ENCODE data around the gene AGPAT1. TPM values are rescaled to one million over a fixed set of nuclear protein-coding genes. Genes with fewer than 3 reads are reported as not detected.

The AGPAT1 gene
- total RNA-seq, 1 experiment from 2014 or later = 58.9 TPM

DNA sequence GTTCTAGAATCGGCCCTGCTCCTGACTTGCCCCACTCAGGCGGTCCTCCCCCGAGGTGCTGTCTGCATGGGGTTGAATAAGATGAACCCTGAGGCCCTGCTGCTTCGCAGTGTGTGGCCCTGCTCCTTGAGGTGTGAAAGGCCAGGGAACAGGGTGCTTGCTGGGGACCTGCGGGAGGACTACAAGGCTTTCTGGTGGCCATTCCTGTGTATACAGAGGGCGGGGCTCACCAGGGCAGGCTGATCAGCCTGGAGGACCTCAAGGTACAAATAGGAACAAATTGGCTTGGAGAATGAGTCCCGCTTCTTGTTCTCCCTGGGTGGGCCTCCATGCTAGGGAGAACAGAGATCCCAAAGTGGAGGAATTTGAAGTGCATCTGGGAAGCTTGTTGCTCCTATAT lies 42.3 kb upstream of the AGPAT1 start:
- CTCF ChIA-PET = no interaction called here
- no peak for TF ChIP-seq EZH2 (IDR thresholded peaks at IDR 0.05; ENCODE audit: low read depth)
- TF ChIP-seq, protein P1, sequence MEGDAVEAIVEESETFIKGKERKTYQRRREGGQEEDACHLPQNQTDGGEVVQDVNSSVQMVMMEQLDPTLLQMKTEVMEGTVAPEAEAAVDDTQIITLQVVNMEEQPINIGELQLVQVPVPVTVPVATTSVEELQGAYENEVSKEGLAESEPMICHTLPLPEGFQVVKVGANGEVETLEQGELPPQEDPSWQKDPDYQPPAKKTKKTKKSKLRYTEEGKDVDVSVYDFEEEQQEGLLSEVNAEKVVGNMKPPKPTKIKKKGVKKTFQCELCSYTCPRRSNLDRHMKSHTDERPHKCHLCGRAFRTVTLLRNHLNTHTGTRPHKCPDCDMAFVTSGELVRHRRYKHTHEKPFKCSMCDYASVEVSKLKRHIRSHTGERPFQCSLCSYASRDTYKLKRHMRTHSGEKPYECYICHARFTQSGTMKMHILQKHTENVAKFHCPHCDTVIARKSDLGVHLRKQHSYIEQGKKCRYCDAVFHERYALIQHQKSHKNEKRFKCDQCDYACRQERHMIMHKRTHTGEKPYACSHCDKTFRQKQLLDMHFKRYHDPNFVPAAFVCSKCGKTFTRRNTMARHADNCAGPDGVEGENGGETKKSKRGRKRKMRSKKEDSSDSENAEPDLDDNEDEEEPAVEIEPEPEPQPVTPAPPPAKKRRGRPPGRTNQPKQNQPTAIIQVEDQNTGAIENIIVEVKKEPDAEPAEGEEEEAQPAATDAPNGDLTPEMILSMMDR (conservative IDR thresholded peaks at IDR 0.05) = no peak
- Histone ChIP-seq H3K27me3 (ENCODE audit: insufficient read depth, low read depth) (peaks cover 87% of the 10 kb centered on the region), H3K4me3 (no peak overlapping the region), H3K9me3 (ENCODE audit: insufficient read depth, low read depth) (no peaks in the 10 kb centered on the region), H3K4me2 (no peak overlapping the region), H4K20me1 (ENCODE audit: insufficient read depth) (no peaks in the 10 kb centered on the region), H3K79me2 (ENCODE audit: low read depth) (no peaks in the 10 kb centered on the region), H3K9me2 (ENCODE audit: insufficient read depth) (no peaks in the 10 kb centered on the region), H2AFZ (no peak overlapping the region), H3F3A (ENCODE audit: insufficient read depth, low read depth) (no peaks in the 10 kb centered on the region), H3K27ac (no peak overlapping the region), H3K36me3 (ENCODE audit: low read depth) (no peaks in the 10 kb centered on the region), H3K4me1 (replicated peaks; ENCODE audit: insufficient read depth) (no peaks in the 10 kb centered on the region)
- POLR2A ChIA-PET (ENCODE audit: unreplicated experiment) = no interaction called here
- no TSS peak for BruUV-seq (replicated peaks)
- no peak for DNase-seq
- intact Hi-C loops (cut with micrococcal nuclease; ENCODE audit: unreplicated experiment) = no loop called here

DNA sequence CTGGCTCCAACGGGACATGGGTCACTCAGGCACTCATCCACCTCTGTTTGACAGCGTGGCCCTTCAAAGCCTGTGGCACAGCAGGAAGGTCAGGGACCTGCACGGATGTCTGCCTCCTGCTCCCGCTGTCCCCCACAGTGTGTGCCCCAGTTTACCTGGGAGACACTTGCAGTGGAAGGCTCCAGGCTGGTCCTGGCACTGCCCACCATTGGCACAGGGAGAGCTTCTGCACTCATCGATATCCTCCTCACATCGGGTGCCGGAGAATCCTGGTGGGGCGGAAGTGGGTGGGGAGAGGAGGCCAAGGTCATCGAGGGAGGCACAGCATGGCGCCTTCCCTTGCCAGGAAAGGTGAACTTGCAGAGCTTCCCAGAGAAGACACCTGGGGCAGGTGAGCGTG lies 41.1 kb upstream of the AGPAT1 start:
- no peak overlapping the region for H3K4me3 ChIP-seq
- no peaks in the 10 kb centered on the region for H3K4me1 ChIP-seq (replicated peaks; ENCODE audit: insufficient read depth)
- H2AFZ ChIP-seq = no peak overlapping the region
- H3K27me3 ChIP-seq (ENCODE audit: insufficient read depth, low read depth) = peaks cover 80% of the 10 kb centered on the region
- no peak for DNase-seq
- no peaks in the 10 kb centered on the region for H3K9me2 ChIP-seq (ENCODE audit: insufficient read depth)
- no peak overlapping the region for H3K27ac ChIP-seq
- H3K9me3 ChIP-seq (ENCODE audit: insufficient read depth, low read depth) = no peaks in the 10 kb centered on the region
- H3K36me3 ChIP-seq (ENCODE audit: low read depth) = no peaks in the 10 kb centered on the region
- no TSS peak for BruUV-seq (replicated peaks)
- POLR2A ChIA-PET (ENCODE audit: unreplicated experiment) = no interaction called here
- H4K20me1 ChIP-seq (ENCODE audit: insufficient read depth) = no peaks in the 10 kb centered on the region
- no peak overlapping the region for H3K4me2 ChIP-seq
- intact Hi-C loops (cut with micrococcal nuclease; ENCODE audit: unreplicated experiment) = no loop called here
- no peak for TF ChIP-seq EZH2 (IDR thresholded peaks at IDR 0.05; ENCODE audit: low read depth)
- no peaks in the 10 kb centered on the region for H3K79me2 ChIP-seq (ENCODE audit: low read depth)
- no peaks in the 10 kb centered on the region for H3F3A ChIP-seq (ENCODE audit: insufficient read depth, low read depth)
- CTCF ChIA-PET = no interaction called here

DNA sequence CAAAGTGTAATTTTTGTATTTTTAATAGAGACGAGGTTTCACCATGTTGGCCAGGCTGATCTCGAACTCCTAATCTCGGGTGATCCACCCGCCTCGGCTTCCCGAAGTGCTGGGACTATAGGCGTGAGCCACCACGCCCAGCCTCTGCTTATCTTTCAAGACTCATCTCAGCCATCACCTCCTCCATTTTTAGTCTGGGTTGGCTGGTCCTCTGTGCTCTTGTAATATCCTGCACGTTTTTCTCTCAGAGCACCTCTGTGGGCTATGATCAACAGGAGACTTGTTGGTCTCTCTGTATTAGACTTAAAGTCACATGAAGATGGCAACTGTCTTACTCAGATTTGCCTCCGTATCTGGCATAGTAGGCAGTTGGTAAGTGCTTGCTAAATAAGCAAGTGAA lies 40.4 kb upstream of the AGPAT1 start:
- no TSS peak for BruUV-seq (replicated peaks)
- intact Hi-C loops (cut with micrococcal nuclease; ENCODE audit: unreplicated experiment) = no loop called here
- no peak for DNase-seq
- Histone ChIP-seq H3F3A (ENCODE audit: insufficient read depth, low read depth) (no peaks in the 10 kb centered on the region), H3K9me2 (ENCODE audit: insufficient read depth) (no peaks in the 10 kb centered on the region), H3K79me2 (ENCODE audit: low read depth) (no peaks in the 10 kb centered on the region), H2AFZ (no peak overlapping the region), H3K4me1 (replicated peaks; ENCODE audit: insufficient read depth) (no peaks in the 10 kb centered on the region), H4K20me1 (ENCODE audit: insufficient read depth) (no peaks in the 10 kb centered on the region), H3K27me3 (ENCODE audit: insufficient read depth, low read depth) (peaks cover 74% of the 10 kb centered on the region), H3K27ac (no peak overlapping the region), H3K4me2 (no peak overlapping the region), H3K9me3 (ENCODE audit: insufficient read depth, low read depth) (no peaks in the 10 kb centered on the region), H3K36me3 (ENCODE audit: low read depth) (no peaks in the 10 kb centered on the region), H3K4me3 (no peak overlapping the region)
- TF ChIP-seq EZH2 (IDR thresholded peaks at IDR 0.05; ENCODE audit: low read depth) = no peak
- TF ChIP-seq, protein P1 (conservative IDR thresholded peaks at IDR 0.05) = no peak
- ChIA-PET CTCF (no interaction called here), POLR2A (ENCODE audit: unreplicated experiment) (no interaction called here)

DNA sequence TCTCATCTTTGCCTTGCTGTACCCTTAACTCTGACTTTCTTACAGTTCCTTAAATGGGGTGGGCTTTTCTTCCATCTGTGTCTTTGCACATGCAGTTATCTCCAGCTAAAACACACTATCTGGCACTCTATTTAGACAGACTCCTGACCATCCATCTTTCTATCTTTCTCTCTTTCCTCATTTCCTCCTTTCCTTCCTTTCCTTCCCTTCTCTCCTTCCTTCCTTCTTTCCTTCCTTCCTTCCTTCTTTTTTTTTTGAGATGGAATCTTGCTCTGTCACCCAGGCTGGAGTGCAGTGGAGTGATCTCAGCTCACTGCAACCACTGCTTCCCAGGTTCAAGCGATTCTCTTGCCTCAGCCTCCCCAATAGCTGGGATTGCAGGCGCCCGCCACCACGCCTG lies 39.7 kb upstream of the AGPAT1 start:
- POLR2A ChIA-PET (ENCODE audit: unreplicated experiment) = no interaction called here
- H3K4me2 ChIP-seq = no peak overlapping the region
- H3K9me2 ChIP-seq (ENCODE audit: insufficient read depth) = no peaks in the 10 kb centered on the region
- H4K20me1 ChIP-seq (ENCODE audit: insufficient read depth) = no peaks in the 10 kb centered on the region
- no peaks in the 10 kb centered on the region for H3K4me1 ChIP-seq (replicated peaks; ENCODE audit: insufficient read depth)
- no peaks in the 10 kb centered on the region for H3K79me2 ChIP-seq (ENCODE audit: low read depth)
- no peak for TF ChIP-seq EZH2 (IDR thresholded peaks at IDR 0.05; ENCODE audit: low read depth)
- TF ChIP-seq, protein P1 (conservative IDR thresholded peaks at IDR 0.05) = no peak
- no peaks in the 10 kb centered on the region for H3F3A ChIP-seq (ENCODE audit: insufficient read depth, low read depth)
- no peaks in the 10 kb centered on the region for H3K9me3 ChIP-seq (ENCODE audit: insufficient read depth, low read depth)
- H3K36me3 ChIP-seq (ENCODE audit: low read depth) = no peaks in the 10 kb centered on the region
- CTCF ChIA-PET = no interaction called here
- no peak overlapping the region for H2AFZ ChIP-seq
- peaks cover 67% of the 10 kb centered on the region for H3K27me3 ChIP-seq (ENCODE audit: insufficient read depth, low read depth)
- no peak overlapping the region for H3K4me3 ChIP-seq
- intact Hi-C loops (cut with micrococcal nuclease; ENCODE audit: unreplicated experiment) = no loop called here
- H3K27ac ChIP-seq = no peak overlapping the region
- no TSS peak for BruUV-seq (replicated peaks)
- DNase-seq = no peak
